NCI-H446 treated with DMSO at 0.1 percent for 48 hours (cell line): ENCODE measurements around the gene B2M.
"Not testable (repeated sequence)": the region's sequence is repeated elsewhere in the genome, so short reads cannot be mapped to it uniquely, and the experiment has no call there.

Experiments
- DNase-seq: peaks from one replicate; lab custom pipeline; 2025; lab: John Stamatoyannopoulos, UW

B2M gene

GRCh38 chr15:44698641-44699040, 12.7 kb upstream of the B2M start:
- DNase-seq, result no peak

GRCh38 chr15:44700676-44701075, 10.6 kb upstream of the B2M start:
- not testable (repeated sequence) for DNase-seq

GRCh38 chr15:44705986-44706385, 5.3 kb upstream of the B2M start:
- no peak for DNase-seq

GRCh38 chr15:44706401-44706800, 4.9 kb upstream of the B2M start:
- no peak for DNase-seq

- no peak for DNase-seq
Measured at GRCh38 chr15:44706946-44707636, 4.2 kb upstream of the B2M start.

GRCh38 chr15:44710236-44711095, 851 bp upstream of the B2M start:
- no peak for DNase-seq

GRCh38 chr15:44711743-44712345, 527 bp downstream of the B2M start:
- DNase-seq, result no peak

GRCh38 chr15:44712346-44713005, 1.2 kb downstream of the B2M start:
- DNase-seq, result no peak

GRCh38 chr15:44713006-44713966, 2.0 kb downstream of the B2M start:
- DNase-seq, result no peak

- DNase-seq, result no peak
Measured at GRCh38 chr15:44715142-44715796, 4.0 kb downstream of the B2M start.

GRCh38 chr15:44715797-44716334, 4.5 kb downstream of the B2M start:
- no peak for DNase-seq

GRCh38 chr15:44716983-44717602, 5.8 kb downstream of the B2M start:
- DNase-seq, result no peak

- DNase-seq, result no peak
Measured at GRCh38 chr15:44718180-44718926, 7.0 kb downstream of the B2M start.

- no peak for DNase-seq
Measured at GRCh38 chr15:44718927-44719292, 7.6 kb downstream of the B2M start.

GRCh38 chr15:44719293-44719999, 8.1 kb downstream of the B2M start:
- DNase-seq, result no peak

- not testable (repeated sequence) for DNase-seq
Measured at GRCh38 chr15:44720000-44720435, 8.7 kb downstream of the B2M start.

GRCh38 chr15:44720460-44721176, 9.3 kb downstream of the B2M start:
- no peak for DNase-seq

- no peak for DNase-seq
Measured at GRCh38 chr15:44722011-44722410, 10.7 kb downstream of the B2M start.
